Measurements from ENCODE around the gene ATG7.

Gene ATG7

GRCh38 chr3:11423868-11424267, 151.7 kb downstream of the ATG7 start:
- Histone ChIP-seq H3K9me3 (replicated peaks in 1 of 2; ENCODE audit: control insufficient read depth in 2 of 2, insufficient read depth in 1 of 2, low read depth in 1 of 2, low read length in 2 of 2) (no peaks in the 10 kb centered on the region), H2BK120ac (ENCODE audit: low read depth, low read length) (no peak overlapping the region), H3K79me1 (ENCODE audit: low read depth, low read length) (peaks cover 2% of the 10 kb centered on the region), H3K4me2 (ENCODE audit: insufficient read depth, low read length, poor library complexity, severe bottlenecking) (no peak overlapping the region), H3K4ac (ENCODE audit: low read length) (no peak overlapping the region), H3K27ac (replicated peaks; ENCODE audit: low read length) (no peak overlapping the region), H3K36me3 (replicated peaks in 1 of 2; ENCODE audit: control insufficient read depth in 2 of 2, insufficient read depth in 2 of 2, low read length in 2 of 2) (no peaks in the 10 kb centered on the region), H2BK12ac (ENCODE audit: low read length) (no peak overlapping the region), H3K18ac (ENCODE audit: low read length) (no peak overlapping the region), H4K8ac (ENCODE audit: low read depth, low read length) (no peak overlapping the region), H3K23ac (ENCODE audit: low read depth, low read length, poor library complexity) (no peak overlapping the region), H3K4me1 (ENCODE audit: control insufficient read depth in 2 of 2, insufficient read depth in 1 of 2, low read depth in 1 of 2, low read length in 2 of 2) (peaks cover 0 to 3% of the 10 kb centered on the region in 2 donors), H3K4me3 (ENCODE audit: low read length in 2 of 2) (no peak overlapping the region), H3K14ac (ENCODE audit: low read length) (no peak overlapping the region), H3K27me3 (ENCODE audit: control insufficient read depth in 3 of 3, insufficient read depth in 3 of 3, low read depth in 1 of 3, low read length in 3 of 3) (no peaks in the 10 kb centered on the region), H2AK5ac (ENCODE audit: low read depth, low read length) (no peak overlapping the region), H2BK15ac (ENCODE audit: low read length) (no peak overlapping the region), H3K9ac (ENCODE audit: low read depth, low read length, poor library complexity) (no peak overlapping the region), H4K91ac (ENCODE audit: low read depth, low read length, poor library complexity) (no peak overlapping the region), H2AFZ (ENCODE audit: low read length) (peak overlapping the region; percentile 21), H2BK5ac (ENCODE audit: low read length) (no peak overlapping the region)
- no CpG with 5 or more reads among the region's 6 CpGs for WGBS, 2 donors (ENCODE audit: extremely low coverage in 2 of 2, insufficient read length in 2 of 2, insufficient replicate concordance in 1 of 2)
- no peak for DNase-seq (ENCODE audit: low spot score)

- no peaks in the 10 kb centered on the region for H3K36me3 ChIP-seq (replicated peaks in 1 of 2; ENCODE audit: control insufficient read depth in 2 of 2, insufficient read depth in 2 of 2, low read length in 2 of 2)
- H3K9me3 ChIP-seq (replicated peaks in 1 of 2; ENCODE audit: control insufficient read depth in 2 of 2, insufficient read depth in 1 of 2, low read depth in 1 of 2, low read length in 2 of 2), result no peaks in the 10 kb centered on the region
- no peak overlapping the region for H2AFZ ChIP-seq (ENCODE audit: low read length)
- H3K4me3 ChIP-seq (ENCODE audit: low read length in 2 of 2), result no peak overlapping the region
- no peak overlapping the region for H3K23ac ChIP-seq (ENCODE audit: low read depth, low read length, poor library complexity)
- no peak overlapping the region for H4K91ac ChIP-seq (ENCODE audit: low read depth, low read length, poor library complexity)
- no peak overlapping the region for H3K27ac ChIP-seq (replicated peaks; ENCODE audit: low read length)
- peaks cover 0 to 3% of the 10 kb centered on the region in 2 donors for H3K4me1 ChIP-seq (ENCODE audit: control insufficient read depth in 2 of 2, insufficient read depth in 1 of 2, low read depth in 1 of 2, low read length in 2 of 2)
- no peak overlapping the region for H2BK5ac ChIP-seq (ENCODE audit: low read length)
- no peak overlapping the region for H3K9ac ChIP-seq (ENCODE audit: low read depth, low read length, poor library complexity)
- DNase-seq (ENCODE audit: low spot score), result no peak
- no CpG with 5 or more reads among the region's 2 CpGs for WGBS, 2 donors (ENCODE audit: extremely low coverage in 2 of 2, insufficient read length in 2 of 2, insufficient replicate concordance in 1 of 2)
- H2AK5ac ChIP-seq (ENCODE audit: low read depth, low read length), result no peak overlapping the region
- no peak overlapping the region for H2BK120ac ChIP-seq (ENCODE audit: low read depth, low read length)
- H3K4me2 ChIP-seq (ENCODE audit: insufficient read depth, low read length, poor library complexity, severe bottlenecking), result no peak overlapping the region
- no peak overlapping the region for H3K4ac ChIP-seq (ENCODE audit: low read length)
- H3K14ac ChIP-seq (ENCODE audit: low read length), result no peak overlapping the region
- no peaks in the 10 kb centered on the region for H3K27me3 ChIP-seq (ENCODE audit: control insufficient read depth in 3 of 3, insufficient read depth in 3 of 3, low read depth in 1 of 3, low read length in 3 of 3)
- no peak overlapping the region for H4K8ac ChIP-seq (ENCODE audit: low read depth, low read length)
- no peak overlapping the region for H2BK15ac ChIP-seq (ENCODE audit: low read length)
- no peak overlapping the region for H2BK12ac ChIP-seq (ENCODE audit: low read length)
- no peak overlapping the region for H3K18ac ChIP-seq (ENCODE audit: low read length)
- peaks cover 2% of the 10 kb centered on the region for H3K79me1 ChIP-seq (ENCODE audit: low read depth, low read length)
Measured at GRCh38 chr3:11424277-11424676, 152.1 kb downstream of the ATG7 start.

GRCh38 chr3:11430207-11430606, 158.0 kb downstream of the ATG7 start:
- Histone ChIP-seq H2BK15ac (ENCODE audit: low read length) (no peak overlapping the region), H3K23ac (ENCODE audit: low read depth, low read length, poor library complexity) (no peak overlapping the region), H3K4me2 (ENCODE audit: insufficient read depth, low read length, poor library complexity, severe bottlenecking) (no peak overlapping the region), H3K79me1 (ENCODE audit: low read depth, low read length) (no peaks in the 10 kb centered on the region), H3K27ac (replicated peaks; ENCODE audit: low read length) (no peak overlapping the region), H2AFZ (ENCODE audit: low read length) (no peak overlapping the region), H4K8ac (ENCODE audit: low read depth, low read length) (no peak overlapping the region), H2BK5ac (ENCODE audit: low read length) (no peak overlapping the region), H3K9ac (ENCODE audit: low read depth, low read length, poor library complexity) (no peak overlapping the region), H3K18ac (ENCODE audit: low read length) (no peak overlapping the region), H3K9me3 (replicated peaks in 1 of 2; ENCODE audit: control insufficient read depth in 2 of 2, insufficient read depth in 1 of 2, low read depth in 1 of 2, low read length in 2 of 2) (no peaks in the 10 kb centered on the region), H3K4me3 (ENCODE audit: low read length in 2 of 2) (no peak overlapping the region), H3K4me1 (ENCODE audit: control insufficient read depth in 2 of 2, insufficient read depth in 1 of 2, low read depth in 1 of 2, low read length in 2 of 2) (peaks cover 0 to 4% of the 10 kb centered on the region in 2 donors), H4K91ac (ENCODE audit: low read depth, low read length, poor library complexity) (no peak overlapping the region), H3K36me3 (replicated peaks in 1 of 2; ENCODE audit: control insufficient read depth in 2 of 2, insufficient read depth in 2 of 2, low read length in 2 of 2) (no peaks in the 10 kb centered on the region), H3K14ac (ENCODE audit: low read length) (no peak overlapping the region), H3K4ac (ENCODE audit: low read length) (no peak overlapping the region), H2BK12ac (ENCODE audit: low read length) (no peak overlapping the region), H3K27me3 (ENCODE audit: control insufficient read depth in 3 of 3, insufficient read depth in 3 of 3, low read depth in 1 of 3, low read length in 3 of 3) (no peaks in the 10 kb centered on the region), H2AK5ac (ENCODE audit: low read depth, low read length) (no peak overlapping the region), H2BK120ac (ENCODE audit: low read depth, low read length) (no peak overlapping the region)
- no peak for DNase-seq (ENCODE audit: low spot score)
- no CpG with 5 or more reads among the region's 6 CpGs for WGBS, 2 donors (ENCODE audit: extremely low coverage in 2 of 2, insufficient read length in 2 of 2, insufficient replicate concordance in 1 of 2)

DNA sequence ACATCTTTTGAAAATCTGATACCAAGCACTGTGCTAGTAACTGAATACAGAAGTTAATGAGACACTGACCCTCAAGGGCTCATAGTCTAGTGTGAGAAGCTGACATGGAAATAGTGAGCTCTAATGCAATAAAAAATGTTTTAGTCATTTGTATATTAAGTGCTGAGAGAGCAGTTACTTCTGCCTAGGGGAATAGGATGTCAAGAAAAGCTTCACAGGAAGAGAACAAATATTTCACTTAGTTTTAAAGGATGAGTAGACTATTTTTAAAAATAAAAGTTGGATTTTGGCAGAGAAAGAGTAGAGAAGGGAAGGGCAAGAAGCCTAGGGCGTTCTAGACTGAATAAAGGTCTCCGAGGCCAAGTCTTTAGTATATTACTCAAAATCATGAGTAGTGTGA, 158.4 kb downstream of the ATG7 start:
- H3K4ac ChIP-seq (ENCODE audit: low read length), result no peak overlapping the region
- H3K14ac ChIP-seq (ENCODE audit: low read length), result no peak overlapping the region
- no peak overlapping the region for H2AK5ac ChIP-seq (ENCODE audit: low read depth, low read length)
- no peak overlapping the region for H3K23ac ChIP-seq (ENCODE audit: low read depth, low read length, poor library complexity)
- no peak overlapping the region for H4K91ac ChIP-seq (ENCODE audit: low read depth, low read length, poor library complexity)
- no peak overlapping the region for H3K4me3 ChIP-seq (ENCODE audit: low read length in 2 of 2)
- H3K79me1 ChIP-seq (ENCODE audit: low read depth, low read length), result no peaks in the 10 kb centered on the region
- no peak overlapping the region for H3K9ac ChIP-seq (ENCODE audit: low read depth, low read length, poor library complexity)
- no peak overlapping the region for H2AFZ ChIP-seq (ENCODE audit: low read length)
- H2BK5ac ChIP-seq (ENCODE audit: low read length), result no peak overlapping the region
- no peak overlapping the region for H2BK12ac ChIP-seq (ENCODE audit: low read length)
- DNase-seq (ENCODE audit: low spot score), result no peak
- no peaks in the 10 kb centered on the region for H3K9me3 ChIP-seq (replicated peaks in 1 of 2; ENCODE audit: control insufficient read depth in 2 of 2, insufficient read depth in 1 of 2, low read depth in 1 of 2, low read length in 2 of 2)
- H3K27ac ChIP-seq (replicated peaks; ENCODE audit: low read length), result no peak overlapping the region
- H3K18ac ChIP-seq (ENCODE audit: low read length), result no peak overlapping the region
- no peaks in the 10 kb centered on the region for H3K27me3 ChIP-seq (ENCODE audit: control insufficient read depth in 3 of 3, insufficient read depth in 3 of 3, low read depth in 1 of 3, low read length in 3 of 3)
- no peaks in the 10 kb centered on the region for H3K36me3 ChIP-seq (replicated peaks in 1 of 2; ENCODE audit: control insufficient read depth in 2 of 2, insufficient read depth in 2 of 2, low read length in 2 of 2)
- H2BK15ac ChIP-seq (ENCODE audit: low read length), result no peak overlapping the region
- H3K4me2 ChIP-seq (ENCODE audit: insufficient read depth, low read length, poor library complexity, severe bottlenecking), result no peak overlapping the region
- no peak overlapping the region for H4K8ac ChIP-seq (ENCODE audit: low read depth, low read length)
- no CpG with 5 or more reads among the region's 2 CpGs for WGBS, 2 donors (ENCODE audit: extremely low coverage in 2 of 2, insufficient read length in 2 of 2, insufficient replicate concordance in 1 of 2)
- peaks cover 0 to 4% of the 10 kb centered on the region in 2 donors for H3K4me1 ChIP-seq (ENCODE audit: control insufficient read depth in 2 of 2, insufficient read depth in 1 of 2, low read depth in 1 of 2, low read length in 2 of 2)
- H2BK120ac ChIP-seq (ENCODE audit: low read depth, low read length), result no peak overlapping the region
